ENCODE results near the gene ATP1B1.
"Not testable (repeated sequence)": the region's sequence is repeated elsewhere in the genome, so short reads cannot be mapped to it uniquely, and the experiment has no call there.

Gene ATP1B1

DNA sequence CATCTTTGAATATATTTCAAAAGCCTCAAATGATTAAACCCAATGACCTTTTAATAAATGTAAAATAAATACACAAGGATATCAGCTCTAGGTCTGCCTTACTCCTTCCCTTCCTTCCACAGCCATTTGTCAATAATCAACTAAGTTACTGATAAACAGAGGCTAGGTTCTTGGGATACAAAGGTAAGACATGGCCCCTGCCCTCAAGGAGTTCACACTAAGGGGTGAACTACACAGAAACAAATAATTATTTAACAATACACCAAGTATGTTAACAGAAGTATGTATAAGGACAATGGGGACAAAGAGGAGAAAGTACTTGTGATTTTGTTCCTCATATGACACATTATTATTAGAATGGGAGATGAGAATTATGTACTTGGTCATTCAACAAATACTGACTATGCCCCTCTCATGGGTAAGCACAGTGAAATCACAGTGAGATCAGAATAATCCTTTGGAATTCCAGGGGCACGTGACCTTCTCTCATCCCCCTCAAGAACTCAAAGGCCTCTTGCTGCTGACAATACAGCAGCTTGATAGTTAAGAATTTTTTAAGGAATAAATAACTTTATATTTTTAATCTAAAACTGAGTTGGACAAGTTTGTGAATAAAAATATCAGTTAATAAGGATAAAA, 40.2 kb downstream of the ATP1B1 start:
- DNase-seq = no peak

DNA sequence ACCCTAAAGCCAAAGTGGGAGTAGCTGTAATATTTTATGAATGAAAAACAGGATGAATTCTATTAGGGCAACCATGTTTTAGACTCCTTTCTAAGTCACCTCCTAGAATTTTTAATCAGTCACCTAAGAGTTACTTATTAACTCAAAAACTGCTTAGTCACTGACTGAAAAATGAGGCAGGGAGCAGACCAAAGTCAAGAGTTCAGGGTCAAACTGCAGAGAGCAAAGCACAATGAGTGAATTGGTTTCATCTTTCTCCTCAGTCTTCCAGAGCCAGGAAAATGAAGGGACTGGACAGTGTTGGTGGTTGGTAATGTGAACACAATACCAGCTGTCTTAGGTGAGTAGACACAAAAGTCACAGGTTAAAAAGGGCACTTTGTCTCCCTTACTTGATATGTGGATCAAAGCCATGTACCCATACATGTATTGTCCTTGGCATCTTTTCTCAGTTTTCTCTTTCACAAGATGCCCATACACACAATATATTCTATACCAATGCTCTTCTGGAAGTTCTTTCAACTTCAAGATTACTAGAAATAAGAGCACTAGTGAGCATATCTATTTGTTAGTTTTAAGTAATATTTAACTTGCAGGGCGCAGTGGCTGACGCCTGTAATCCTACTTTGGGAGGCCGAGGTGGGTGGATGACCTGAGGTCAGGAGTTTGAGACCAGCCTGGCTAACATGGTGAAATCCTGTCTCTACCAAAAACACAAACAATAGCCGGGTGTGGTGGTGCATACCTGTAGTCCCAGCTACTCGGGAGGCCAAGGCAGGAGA, 42.2 kb downstream of the ATP1B1 start:
- DNase-seq = no peak

DNA sequence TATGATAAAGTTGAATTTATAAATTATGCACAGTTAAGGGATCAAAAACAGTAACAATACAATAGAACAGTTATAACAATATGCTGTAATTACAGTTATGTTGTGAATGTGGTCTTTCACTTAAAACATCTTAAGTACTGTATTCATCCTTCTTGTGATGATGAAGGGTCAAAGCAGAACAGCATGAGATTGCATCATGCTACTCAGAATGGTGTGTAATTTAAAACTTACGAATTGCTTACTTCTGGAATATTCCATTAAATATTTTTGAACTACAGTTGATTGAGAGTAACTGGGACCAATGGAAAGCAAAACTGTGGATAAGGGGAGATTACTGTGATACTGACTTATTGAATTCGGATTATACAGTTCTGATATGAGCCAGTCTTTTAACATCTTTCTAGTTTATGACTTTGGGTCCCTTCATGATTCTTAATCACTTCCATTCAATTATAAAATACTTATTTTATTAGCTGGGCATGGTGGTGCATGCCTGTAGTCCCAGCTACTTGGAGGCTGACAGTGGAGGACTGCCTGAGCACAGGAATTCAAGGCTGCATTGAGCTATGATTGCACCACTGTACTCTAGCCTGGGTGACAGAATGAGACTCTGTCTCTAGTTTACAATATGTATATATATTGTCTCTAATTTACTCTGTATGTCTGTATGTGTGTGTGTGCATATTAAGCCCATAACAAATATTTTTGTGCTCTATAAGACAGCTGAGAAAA, 43.2 kb downstream of the ATP1B1 start:
- DNase-seq = no peak

DNA sequence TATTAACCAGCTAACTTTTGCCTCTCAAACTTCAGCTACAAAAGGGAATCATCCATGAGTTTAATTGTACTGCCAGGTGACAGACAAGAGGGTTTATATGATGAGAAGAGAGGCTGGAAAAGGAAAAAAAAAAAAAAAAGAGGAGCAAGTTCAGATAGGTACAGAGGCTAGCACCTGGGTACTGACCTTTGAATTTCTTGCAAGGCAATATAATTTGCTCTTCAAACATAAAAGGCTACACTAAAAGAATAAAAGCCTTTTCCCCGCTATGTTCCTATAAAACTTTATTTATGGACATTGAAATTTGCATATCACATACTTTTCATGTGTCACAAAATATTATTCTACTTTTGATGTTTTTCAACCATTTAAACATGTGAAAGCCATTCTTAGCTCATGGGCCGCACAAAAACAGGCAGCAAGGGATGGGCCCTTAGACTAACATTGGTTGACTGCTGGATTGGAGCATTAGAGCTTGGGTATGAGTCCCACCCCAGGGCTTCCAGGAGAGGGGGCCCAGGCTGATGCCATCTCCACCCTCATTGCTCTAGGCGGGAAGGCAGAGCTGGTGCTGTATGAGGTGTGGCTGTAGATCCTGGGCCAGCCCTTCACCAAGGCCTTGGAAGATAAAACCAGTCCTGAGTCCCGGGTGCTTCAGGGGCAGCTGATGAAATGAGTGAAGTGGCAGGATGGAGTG, 44.3 kb downstream of the ATP1B1 start:
- DNase-seq = no peak

DNA sequence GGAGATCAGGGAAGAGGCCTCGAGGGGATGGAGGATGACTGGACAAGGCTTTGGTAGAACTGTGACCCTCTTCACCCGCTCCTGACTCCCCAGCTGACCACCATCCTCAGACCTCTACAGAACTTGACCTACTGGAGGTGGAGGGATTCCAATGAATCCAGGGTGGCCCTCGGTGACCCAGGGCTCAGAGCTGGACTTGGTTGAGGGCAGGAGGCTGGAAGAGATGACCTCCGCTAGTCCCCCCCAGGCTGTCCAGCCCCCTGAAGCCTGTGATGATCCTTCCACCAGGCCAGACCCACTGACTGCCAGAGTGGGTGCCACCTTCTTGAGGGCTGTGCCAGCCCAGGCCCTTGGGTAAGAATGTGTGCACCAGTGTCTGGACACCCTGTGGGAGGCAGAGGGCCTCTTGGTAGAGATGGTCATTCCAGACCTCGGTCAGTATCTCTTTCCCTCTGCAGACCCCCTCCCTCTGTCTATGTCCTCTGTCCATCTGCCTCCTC, 44.9 kb downstream of the ATP1B1 start:
- no peak for DNase-seq

DNA sequence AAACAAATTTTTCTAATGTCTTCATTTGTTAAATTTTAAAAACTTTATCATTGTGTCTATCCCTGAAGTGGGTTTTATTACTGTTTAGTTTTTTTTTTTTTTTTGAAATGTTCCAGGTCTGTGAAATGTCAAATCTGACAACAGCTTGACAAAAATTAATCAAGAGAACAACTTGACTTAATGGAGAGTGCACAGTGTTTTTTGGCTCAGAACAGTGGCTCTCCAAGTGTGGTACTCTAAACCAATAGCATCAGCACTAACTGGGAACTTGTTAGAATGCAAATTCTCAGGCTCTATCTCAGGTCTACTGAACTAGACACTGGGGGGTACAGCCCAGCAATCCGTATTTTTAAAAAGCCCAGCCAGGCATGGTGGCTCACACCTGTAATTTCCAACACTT, 49.2 kb downstream of the ATP1B1 start:
- no peak for DNase-seq

DNA sequence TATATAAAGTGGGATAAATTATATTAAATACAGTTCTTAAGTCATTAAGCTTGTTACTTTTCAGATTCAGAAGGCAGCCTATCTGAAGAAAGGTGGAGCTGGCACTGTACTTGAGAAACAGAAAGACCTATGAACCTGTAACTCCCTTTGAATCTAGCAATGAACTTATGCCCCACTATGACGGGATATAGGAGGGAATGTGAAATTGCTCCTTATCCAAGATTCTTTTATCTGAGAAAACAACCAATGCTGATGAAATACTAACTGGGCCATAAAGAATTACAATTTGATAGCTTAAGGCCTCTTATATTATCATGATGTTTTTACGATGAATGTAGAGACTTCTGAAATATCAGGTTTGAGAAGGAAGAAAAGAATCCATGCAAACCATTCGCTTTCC, 50.1 kb downstream of the ATP1B1 start:
- DNase-seq = no peak

DNA sequence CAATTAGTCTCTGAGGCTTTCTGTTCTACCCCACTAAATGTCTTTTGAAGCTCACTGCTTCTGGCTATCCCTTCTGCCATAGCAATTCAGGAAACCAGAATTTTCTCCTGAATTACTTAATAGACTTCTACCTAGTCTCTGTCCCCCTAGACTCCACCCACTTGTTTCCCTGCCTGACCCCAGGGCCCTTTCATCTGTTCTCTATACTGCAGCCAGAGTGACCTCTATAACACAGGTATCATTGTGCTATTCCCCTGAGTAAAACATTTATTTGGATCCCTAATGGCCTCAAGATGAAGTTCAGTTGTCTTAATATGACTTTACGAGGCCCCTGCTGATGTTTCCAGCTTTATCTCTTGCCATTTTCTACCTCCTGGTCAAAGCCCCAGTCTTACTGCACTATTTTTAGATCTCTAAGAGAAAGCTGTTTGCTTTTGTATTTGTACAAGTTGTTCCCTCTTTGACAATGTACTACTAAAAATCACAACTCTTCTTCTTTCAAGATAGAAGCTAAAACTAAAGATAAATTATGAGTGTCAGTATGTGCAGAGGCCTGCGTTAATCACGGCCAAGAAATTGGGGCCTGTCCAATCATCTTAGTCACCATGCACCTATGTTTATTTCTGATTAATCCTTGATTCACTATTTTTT, 54.5 kb downstream of the ATP1B1 start:
- no peak for DNase-seq

DNA sequence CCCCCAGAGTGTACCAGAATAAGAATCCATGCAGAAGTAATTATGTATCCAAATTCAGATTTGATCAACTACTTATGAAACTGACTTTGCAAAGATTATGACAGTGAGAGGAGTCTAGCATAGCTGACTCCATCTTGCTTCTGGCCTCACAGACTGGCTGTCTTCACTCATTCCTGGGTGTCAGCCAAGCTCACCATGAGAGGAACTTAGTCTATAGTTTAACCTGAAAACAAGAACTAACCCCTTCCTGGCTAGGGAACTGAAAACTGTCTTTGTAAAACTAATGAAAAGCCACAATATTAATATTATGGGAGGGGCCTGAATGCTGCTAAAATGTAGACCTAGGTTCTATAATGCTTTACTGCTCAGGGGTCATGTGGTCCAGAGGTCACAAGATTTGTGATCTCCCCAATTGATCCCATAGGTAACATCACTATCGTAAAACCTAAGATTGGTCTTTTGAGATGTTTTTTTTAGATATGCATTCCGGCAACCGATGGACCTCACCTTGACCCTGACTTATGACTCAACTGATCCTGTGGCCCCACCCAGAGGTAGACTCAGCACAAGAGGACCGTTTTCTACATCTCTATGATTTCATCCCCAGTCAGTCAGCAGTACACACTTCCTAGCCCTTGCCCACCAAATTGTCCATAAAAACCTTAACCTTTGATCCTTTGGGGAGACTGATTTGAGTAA, 55.2 kb downstream of the ATP1B1 start:
- no peak for DNase-seq

DNA sequence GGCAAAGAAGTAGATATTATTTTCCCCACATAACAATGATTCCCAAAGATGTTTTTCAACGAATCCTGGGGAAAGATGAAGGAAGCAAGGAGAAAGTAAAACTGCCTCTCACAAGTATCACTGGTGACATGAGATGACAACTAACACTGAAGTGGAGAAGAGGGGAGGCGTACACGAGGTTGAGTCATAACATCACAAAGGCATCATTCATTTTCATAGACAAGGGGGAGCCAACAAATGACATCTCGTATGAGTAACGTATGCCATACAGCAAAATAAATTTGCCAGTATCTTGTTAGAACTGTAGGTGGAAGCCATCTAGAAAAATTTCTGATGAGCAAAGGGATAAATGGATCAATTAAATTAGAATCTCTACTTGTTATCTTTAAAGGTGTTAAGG, 56.6 kb downstream of the ATP1B1 start:
- DNase-seq = no peak

DNA sequence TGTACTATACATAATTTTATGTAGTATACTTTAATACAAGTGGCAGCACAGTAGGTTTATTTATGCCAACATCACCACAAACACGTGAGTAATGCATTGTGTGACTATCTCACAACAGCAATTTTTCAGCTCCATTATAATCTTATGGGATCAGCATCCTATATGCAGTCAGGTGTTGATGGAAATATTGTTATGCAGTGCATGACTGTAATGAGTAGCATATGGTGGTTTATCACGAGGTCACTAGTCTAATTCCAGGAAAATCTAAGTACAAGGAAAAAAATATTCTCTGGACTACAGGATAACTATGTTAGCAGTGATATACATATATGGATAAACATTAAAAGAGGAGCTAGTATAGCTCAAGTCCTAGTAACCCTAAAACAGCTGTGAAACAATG, 69.0 kb downstream of the ATP1B1 start:
- DNase-seq = no peak

DNA sequence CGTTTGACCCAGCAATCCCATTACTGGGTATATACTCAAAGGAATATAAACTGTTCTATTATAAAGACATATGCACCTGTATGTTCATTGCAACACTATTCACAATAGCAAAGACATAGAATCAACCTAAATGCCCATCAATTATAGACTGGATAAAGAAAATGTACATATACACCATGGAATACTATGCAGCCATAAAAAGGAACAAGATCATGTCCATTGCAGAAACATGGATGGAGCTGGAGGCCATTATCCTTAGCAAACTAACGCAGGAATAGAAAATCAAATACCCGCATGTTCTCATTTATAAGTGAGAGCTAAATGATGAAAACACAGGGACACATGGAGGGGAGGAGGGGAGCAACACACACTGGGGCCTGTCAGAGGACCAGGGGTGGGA, 72.9 kb downstream of the ATP1B1 start:
- DNase-seq = not testable (repeated sequence)

DNA sequence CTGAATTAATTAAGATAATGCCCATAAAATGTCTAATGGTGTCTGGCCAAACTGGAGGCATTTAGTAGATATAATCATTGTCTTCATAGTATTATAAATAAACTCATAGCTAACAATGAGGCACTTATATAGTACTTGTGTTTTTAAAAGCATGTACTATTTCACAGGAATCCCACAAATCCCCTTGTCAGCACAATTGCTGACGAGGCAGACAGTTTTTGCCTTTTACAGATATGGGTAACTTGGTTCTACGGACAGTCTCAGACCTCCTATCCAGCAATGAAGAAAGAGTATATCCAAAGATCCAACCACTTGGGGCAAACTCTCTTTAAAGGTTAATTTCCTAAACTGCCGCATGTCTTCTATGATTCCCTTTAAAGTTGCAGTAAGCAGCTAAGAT, 73.7 kb downstream of the ATP1B1 start:
- DNase-seq = no peak

Measured in CD4-positive, alpha-beta T cell treated with Interleukin-12 subunit alpha and Interleukin-12 subunit beta, for 1 hour (primary cell).